ENCODE data around the gene ZNF385B.

ZNF385B gene

DNA sequence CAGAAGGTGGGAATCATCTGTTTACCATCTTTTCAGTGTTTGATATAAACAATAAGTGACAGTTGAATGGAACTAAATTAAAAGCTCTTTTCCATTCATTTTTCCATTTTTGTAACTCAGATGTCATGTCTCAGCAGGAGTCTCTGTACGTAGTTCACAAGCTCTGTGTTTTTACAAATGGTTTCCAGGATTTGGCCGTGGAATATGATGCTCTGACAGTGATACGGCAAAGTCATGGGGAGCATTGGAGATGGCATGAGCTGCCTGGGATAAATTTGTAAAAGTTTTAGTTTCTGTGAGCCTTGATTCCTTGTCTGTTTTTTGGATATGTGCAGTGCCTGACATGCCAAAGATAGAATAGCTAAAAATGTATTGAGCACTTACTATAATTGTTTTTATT is 428.7 kb downstream of the ZNF385B start:
- no peak for DNase-seq

DNA sequence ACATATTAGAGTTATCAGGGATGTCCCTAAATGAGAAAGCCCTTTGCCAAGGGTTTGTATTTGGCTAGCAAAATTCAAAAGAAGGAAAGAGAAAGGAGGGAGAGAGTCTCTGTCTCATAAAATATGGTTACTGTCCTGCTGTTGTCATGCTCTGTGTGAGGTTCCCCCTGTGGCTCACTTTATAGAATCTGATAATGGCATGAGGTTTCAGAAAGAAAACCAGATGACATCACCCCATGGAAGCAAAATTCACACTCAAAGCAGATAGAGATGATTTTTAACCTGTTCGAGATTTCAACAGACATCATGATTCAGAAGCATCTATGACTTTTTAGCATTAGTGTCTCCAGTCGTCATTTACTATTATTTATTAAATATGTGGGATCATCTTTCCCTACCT is 431.8 kb downstream of the ZNF385B start:
- DNase-seq: no peak

DNA sequence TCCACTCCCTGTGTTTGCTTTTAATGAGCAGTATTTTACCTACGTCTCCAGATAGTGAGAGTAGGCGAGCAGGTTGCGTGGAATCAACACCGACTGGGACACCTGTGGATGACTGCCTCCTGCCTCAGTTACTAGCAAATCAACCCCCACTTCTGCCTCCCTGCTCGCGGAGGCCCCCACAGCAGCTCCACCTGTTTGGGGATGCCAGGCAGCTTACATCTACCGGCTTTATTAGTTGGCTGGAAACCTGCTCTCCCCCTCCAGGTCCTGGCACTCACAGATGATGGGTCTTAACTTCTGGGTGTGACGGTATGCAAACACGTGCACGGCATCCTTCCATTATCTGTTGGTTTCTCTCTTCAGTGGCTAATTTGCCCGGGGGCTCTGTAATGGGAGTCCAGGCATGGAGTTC is 432.3 kb downstream of the ZNF385B start:
- DNase-seq: no peak

- DNase-seq: no peak
These were observed 432.8 kb downstream of the ZNF385B start for GRCh38 chr2:179428649-179429048.

DNA sequence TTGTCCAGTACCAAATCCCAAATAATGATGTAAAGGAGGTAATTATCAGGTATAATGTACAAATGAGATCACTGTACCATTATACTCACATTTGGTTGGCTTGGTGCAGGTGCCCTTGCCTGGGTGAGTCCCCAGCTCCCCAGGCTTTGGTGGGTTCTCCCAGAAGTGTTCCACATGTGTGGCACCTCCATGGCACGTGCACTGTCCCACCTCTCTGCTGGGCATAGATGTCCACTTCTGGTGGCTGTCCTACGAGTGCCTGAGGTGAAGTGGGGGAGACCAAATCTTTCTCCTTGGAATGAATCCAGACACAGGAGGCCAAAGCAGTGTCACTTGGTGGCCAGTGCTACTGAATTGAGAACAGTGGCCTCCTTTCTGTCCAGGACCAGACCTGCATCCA is 434.3 kb downstream of the ZNF385B start:
- no peak for DNase-seq

- DNase-seq: no peak
These were observed 436.8 kb downstream of the ZNF385B start for GRCh38 chr2:179424571-179424970.

- peak; percentile 4 for DNase-seq
These were observed 439.3 kb downstream of the ZNF385B start for GRCh38 chr2:179422037-179422643.

- DNase-seq: no peak
These were observed 443.9 kb downstream of the ZNF385B start for GRCh38 chr2:179417436-179417949.

GRCh38 chr2:179412112-179412511 is 449.3 kb downstream of the ZNF385B start:
- no peak for DNase-seq

GRCh38 chr2:179410552-179411356 is 450.7 kb downstream of the ZNF385B start:
- peak; percentile 5 for DNase-seq

GRCh38 chr2:179403624-179404023 is 457.8 kb downstream of the ZNF385B start:
- no peak for DNase-seq

GRCh38 chr2:179393481-179393880 is 467.9 kb downstream of the ZNF385B start:
- DNase-seq: no peak
